Neural progenitor cell (in vitro differentiated cells): Measurements from ENCODE around the gene NDUFAF2. TPM values are rescaled to one million over a fixed set of nuclear protein-coding genes. Genes with fewer than 3 reads are reported as not detected.

Source experiments
- DNase-seq: peaks from one replicate; pipeline ENCODE4 v3.0.0-alpha.2; 2016; ENCODE audit warnings: low spot score
- H2AFZ ChIP-seq: fragments of 200-600 bp; sonication (generic); replicated peaks from 2 replicates; pipeline ENCODE4 v1.6.1; 2016; ENCODE audit warnings: antibody characterized with exemption
- H3F3A ChIP-seq: fragments of 200-600 bp; sonication (generic); 2 replicates; pipeline ENCODE4 v1.6.1; 2016; ENCODE audit warnings: antibody characterized with exemption, low read depth
- H3K27ac ChIP-seq: fragments of 200-600 bp; sonication (generic); 2 replicates; pipeline ENCODE4 v1.5.1; 2016; ENCODE audit warnings: mild to moderate bottlenecking
- H3K27me3 ChIP-seq: fragments of 200-600 bp; sonication (generic); 2 replicates; pipeline ENCODE4 v1.6.1; 2016; ENCODE audit warnings: mild to moderate bottlenecking, moderate library complexity
- H3K36me3 ChIP-seq: fragments of 200-600 bp; sonication (generic); 2 replicates; pipeline ENCODE4 v1.5.1; 2016
- H3K4me1 ChIP-seq: fragments of 200-600 bp; sonication (generic); 2 replicates; pipeline ENCODE4 v1.6.1; 2016; ENCODE audit warnings: mixed run types
- H3K4me2 ChIP-seq: fragments of 200-600 bp; sonication (generic); 2 replicates; pipeline ENCODE4 v1.6.1; 2016
- H3K4me3 ChIP-seq: fragments of 200-600 bp; sonication (generic); 2 replicates; pipeline ENCODE4 v1.5.1; 2016
- H3K79me2 ChIP-seq: fragments of 200-600 bp; sonication (generic); 2 replicates; pipeline ENCODE4 v1.6.1; 2016; ENCODE audit warnings: low read depth
- H3K9ac ChIP-seq: fragments of 200-600 bp; sonication (generic); 2 replicates; pipeline ENCODE4 v1.6.1; 2016
- H3K9me3 ChIP-seq: fragments of 200-600 bp; sonication (generic); 2 replicates; pipeline ENCODE4 v1.5.1; 2016; ENCODE audit warnings: low read depth
- H4K20me1 ChIP-seq: fragments of 200-600 bp; sonication (generic); 2 replicates; pipeline ENCODE4 v1.6.1; 2016; ENCODE audit warnings: low read depth
- H3K27ac Mint-ChIP-seq: 3 replicates; pipeline ENCODE4 v1.8.0; 2021; ENCODE audit warnings: mixed read lengths
- H3K27me3 Mint-ChIP-seq: 2 replicates; pipeline ENCODE4 v1.8.0; 2022; ENCODE audit warnings: low read depth, mild to moderate bottlenecking, inconsistent platforms, moderate library complexity, mixed read lengths; ENCODE audit not compliant: insufficient read depth
- H3K36me3 Mint-ChIP-seq: 3 replicates; pipeline ENCODE4 v1.8.0; 2021; ENCODE audit warnings: mixed read lengths
- H3K4me1 Mint-ChIP-seq: 3 replicates; pipeline ENCODE4 v1.8.0; 2021; ENCODE audit warnings: mixed read lengths
- H3K4me3 Mint-ChIP-seq: 3 replicates; pipeline ENCODE4 v1.8.0; 2021; ENCODE audit warnings: mild to moderate bottlenecking, moderate library complexity, mixed read lengths
- H3K9me3 Mint-ChIP-seq: 3 replicates; pipeline ENCODE4 v1.8.0; 2020; ENCODE audit warnings: mixed read lengths
- EZH2 ChIP-seq: fragments of 200-600 bp; sonication (generic); IDR thresholded peaks from 2 replicates; pipeline ENCODE4 v1.6.1; 2017; ENCODE audit warnings: antibody characterized with exemption, mild to moderate bottlenecking, moderate library complexity
- EZH2phosphoT487 ChIP-seq: fragments of 200-600 bp; sonication (generic); IDR thresholded peaks from 2 replicates; pipeline ENCODE4 v1.6.1; 2017; ENCODE audit warnings: antibody characterized with exemption
- total RNA-seq: library from RNA; depleted of rRNA; stranded (reverse); fragments of >200 nt; gene quantifications from 2 replicates; pipeline ENCODE4 v1.2.3, GENCODE V29; 2015; ENCODE audit warnings: low replicate concordance
- TF ChIP-seq, protein P1 (sequence below): fragments of 200-600 bp; sonication (generic); IDR thresholded peaks from 2 replicates; pipeline ENCODE4 v1.5.1; 2017; ENCODE audit warnings: antibody characterized with exemption, mild to moderate bottlenecking

Gene NDUFAF2
- total RNA-seq, 1 donor from 2014 or later = 42.1 TPM

DNA sequence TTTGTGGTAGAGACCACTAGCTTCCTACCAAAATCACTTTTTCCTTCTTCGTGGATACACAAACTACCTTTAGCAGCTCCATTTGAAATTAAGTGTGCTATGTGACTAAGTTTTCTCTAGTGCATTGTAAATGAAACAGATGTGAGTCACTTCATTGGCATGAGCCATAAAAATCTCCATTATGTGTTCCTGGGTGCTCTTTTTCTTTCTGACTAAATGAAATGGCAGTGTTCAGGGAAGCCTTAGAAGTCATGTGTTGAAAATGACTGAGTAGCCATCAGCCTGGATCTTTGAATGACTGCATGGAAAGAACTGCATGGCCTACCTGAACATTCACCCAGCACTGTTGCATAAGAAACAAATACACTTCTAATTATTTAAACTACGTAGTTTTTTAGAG lies 107.9 kb downstream of the NDUFAF2 start:
- Mint-ChIP-seq H3K9me3 (no peaks in the 10 kb centered on the region), H3K4me1 (peaks cover 11% of the 10 kb centered on the region), H3K36me3 (peaks cover 2% of the 10 kb centered on the region), H3K27ac (no peak overlapping the region), H3K27me3 (no peaks in the 10 kb centered on the region), H3K4me3 (no peak overlapping the region)
- Histone ChIP-seq H3K36me3 (no peaks in the 10 kb centered on the region), H3K4me2 (no peak overlapping the region), H2AFZ (no peak overlapping the region), H3K27me3 (no peaks in the 10 kb centered on the region), H4K20me1 (no peaks in the 10 kb centered on the region), H3K9me3 (no peaks in the 10 kb centered on the region), H3K27ac (no peak overlapping the region), H3K79me2 (no peaks in the 10 kb centered on the region), H3K4me1 (peaks cover 4% of the 10 kb centered on the region), H3F3A (peaks cover 11% of the 10 kb centered on the region), H3K4me3 (no peak overlapping the region), H3K9ac (no peak overlapping the region)
- no peak for DNase-seq
- no peak for TF ChIP-seq EZH2phosphoT487
- TF ChIP-seq EZH2 = no peak
- TF ChIP-seq, protein P1, sequence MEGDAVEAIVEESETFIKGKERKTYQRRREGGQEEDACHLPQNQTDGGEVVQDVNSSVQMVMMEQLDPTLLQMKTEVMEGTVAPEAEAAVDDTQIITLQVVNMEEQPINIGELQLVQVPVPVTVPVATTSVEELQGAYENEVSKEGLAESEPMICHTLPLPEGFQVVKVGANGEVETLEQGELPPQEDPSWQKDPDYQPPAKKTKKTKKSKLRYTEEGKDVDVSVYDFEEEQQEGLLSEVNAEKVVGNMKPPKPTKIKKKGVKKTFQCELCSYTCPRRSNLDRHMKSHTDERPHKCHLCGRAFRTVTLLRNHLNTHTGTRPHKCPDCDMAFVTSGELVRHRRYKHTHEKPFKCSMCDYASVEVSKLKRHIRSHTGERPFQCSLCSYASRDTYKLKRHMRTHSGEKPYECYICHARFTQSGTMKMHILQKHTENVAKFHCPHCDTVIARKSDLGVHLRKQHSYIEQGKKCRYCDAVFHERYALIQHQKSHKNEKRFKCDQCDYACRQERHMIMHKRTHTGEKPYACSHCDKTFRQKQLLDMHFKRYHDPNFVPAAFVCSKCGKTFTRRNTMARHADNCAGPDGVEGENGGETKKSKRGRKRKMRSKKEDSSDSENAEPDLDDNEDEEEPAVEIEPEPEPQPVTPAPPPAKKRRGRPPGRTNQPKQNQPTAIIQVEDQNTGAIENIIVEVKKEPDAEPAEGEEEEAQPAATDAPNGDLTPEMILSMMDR = no peak

DNA sequence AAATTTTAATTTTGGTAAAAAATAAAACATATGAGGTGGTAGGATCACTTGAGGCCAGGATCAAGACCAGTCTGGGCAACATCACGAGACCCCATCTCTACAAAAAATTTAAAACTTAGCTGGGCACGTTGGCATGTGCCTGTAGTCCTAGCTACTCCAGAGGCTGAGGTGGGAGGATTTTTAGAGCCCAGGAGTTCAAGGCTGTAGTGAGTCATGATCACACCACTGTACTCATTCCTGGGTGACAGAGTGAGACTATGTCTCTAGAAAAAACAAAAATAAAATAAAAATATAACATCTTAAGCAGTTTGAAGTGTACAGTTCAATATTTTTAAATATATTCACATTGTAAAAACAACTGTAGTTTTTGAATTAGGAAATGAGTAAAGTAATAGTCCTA lies 108.9 kb downstream of the NDUFAF2 start:
- Mint-ChIP-seq H3K27ac (no peak overlapping the region), H3K4me1 (peaks cover 11% of the 10 kb centered on the region), H3K27me3 (no peaks in the 10 kb centered on the region), H3K4me3 (no peak overlapping the region), H3K36me3 (no peaks in the 10 kb centered on the region), H3K9me3 (no peaks in the 10 kb centered on the region)
- Histone ChIP-seq H3K27ac (no peak overlapping the region), H4K20me1 (no peaks in the 10 kb centered on the region), H2AFZ (no peak overlapping the region), H3K36me3 (no peaks in the 10 kb centered on the region), H3K4me2 (no peak overlapping the region), H3K9ac (no peak overlapping the region), H3F3A (peaks cover 11% of the 10 kb centered on the region), H3K4me3 (no peak overlapping the region), H3K4me1 (peaks cover 4% of the 10 kb centered on the region), H3K9me3 (no peaks in the 10 kb centered on the region), H3K27me3 (no peaks in the 10 kb centered on the region), H3K79me2 (no peaks in the 10 kb centered on the region)
- TF ChIP-seq EZH2 (no peak), EZH2phosphoT487 (no peak)
- TF ChIP-seq, protein P1 = no peak
- no peak for DNase-seq

DNA sequence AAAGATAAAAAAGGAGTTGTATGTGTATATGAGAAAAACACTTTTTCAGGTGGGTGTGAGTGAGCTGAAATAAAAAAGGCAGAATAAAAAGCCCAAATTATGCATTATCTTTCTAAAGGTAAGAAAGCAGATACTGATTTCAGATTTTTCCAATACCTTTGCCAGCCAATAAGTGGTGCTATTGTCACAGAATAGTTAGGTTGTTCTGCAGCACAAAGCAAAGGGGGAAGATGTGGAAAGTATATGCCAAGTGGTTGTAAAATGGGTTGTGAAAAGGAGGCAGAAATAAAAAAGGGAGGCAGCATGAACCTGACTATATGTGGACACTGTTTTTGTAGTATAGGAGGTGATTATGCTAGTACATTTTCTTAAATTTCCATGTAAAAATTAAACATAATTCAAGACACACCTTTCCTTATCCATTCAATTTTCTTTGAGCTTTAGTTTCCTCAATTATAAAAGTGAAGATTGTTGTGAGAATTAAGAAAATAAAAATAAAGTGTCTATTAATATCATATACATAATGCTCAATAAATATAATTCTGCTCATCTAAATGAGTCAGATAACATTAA lies 110.5 kb downstream of the NDUFAF2 start:
- peak; percentile 52 for DNase-seq

More for the DNA sequence above, 110.5 kb downstream of the NDUFAF2 start:
- Mint-ChIP-seq H3K36me3 (no peaks in the 10 kb centered on the region), H3K27ac (no peak overlapping the region), H3K27me3 (no peaks in the 10 kb centered on the region), H3K4me1 (peaks cover 10% of the 10 kb centered on the region), H3K9me3 (no peaks in the 10 kb centered on the region), H3K4me3 (no peak overlapping the region)
- no peak overlapping the region for H3K4me3 ChIP-seq
- no peak overlapping the region for H3K27ac ChIP-seq
- H2AFZ ChIP-seq = no peak overlapping the region
- no peaks in the 10 kb centered on the region for H3K27me3 ChIP-seq
- H3F3A ChIP-seq = peaks cover 11% of the 10 kb centered on the region
- H4K20me1 ChIP-seq = no peaks in the 10 kb centered on the region
- H3K4me1 ChIP-seq = peaks cover 4% of the 10 kb centered on the region
- no peaks in the 10 kb centered on the region for H3K79me2 ChIP-seq
- no peak overlapping the region for H3K4me2 ChIP-seq
- no peak overlapping the region for H3K9ac ChIP-seq
- H3K9me3 ChIP-seq = no peaks in the 10 kb centered on the region
- TF ChIP-seq EZH2 (no peak), EZH2phosphoT487 (no peak)
- TF ChIP-seq, protein P1 = peak; percentile 85
- H3K36me3 ChIP-seq = no peaks in the 10 kb centered on the region
